Adrenal gland (tissue), 12 donors: Measurements from ENCODE around the gene MARK3. TPM values are rescaled to one million over a fixed set of nuclear protein-coding genes. Genes with fewer than 3 reads are reported as not detected.

Source experiments
- DNase-seq, 7 donors: peaks; one replicate each; pipeline ENCODE4 v3.0.0-alpha.2; 2019 to 2020
- H3K27ac ChIP-seq, 5 donors: fragments of 200-600 bp; sonication (generic) in 4 of 5; 1 replicate in 3 of 5; 2 replicates in 2 of 5; pipeline versions ENCODE4 v1.5.1 to v1.8.0; 2016 to 2020; ENCODE audit warnings: mild to moderate bottlenecking in 1 of 5
- H3K27me3 ChIP-seq: fragments of 200-600 bp; 2 replicates; pipeline ENCODE4 v1.8.0; 2021
- H3K36me3 ChIP-seq, 2 donors: fragments of 200-600 bp; replicated peaks in 1 of 2; 1 replicate in 1 of 2; 2 replicates in 1 of 2; pipeline versions ENCODE4 v1.5.1 to v1.8.0; 2018 to 2022
- H3K4me1 ChIP-seq, 2 donors: fragments of 200-600 bp; replicated peaks in 1 of 2; 1 replicate in 1 of 2; 2 replicates in 1 of 2; pipeline versions ENCODE4 v1.5.1 to v1.8.0; 2018 to 2021
- H3K4me3 ChIP-seq, 4 donors: fragments of 200-600 bp; sonication (generic) in 3 of 4; one replicate each; pipeline ENCODE4 v1.5.1; 2016 to 2018
- H3K9me3 ChIP-seq, 3 donors: fragments of 200-600 bp; sonication (generic) in 1 of 3; replicated peaks in 1 of 3; 1 replicate in 2 of 3; 2 replicates in 1 of 3; pipeline versions ENCODE4 v1.5.1 to v1.8.0; 2016 to 2021
- CTCF ChIP-seq, 6 experiments: fragments of 450-650 bp in 4 of 6; fragments of 200-600 bp in 2 of 6; sonication (generic) in 1 of 6; IDR thresholded peaks; 1 replicate in 5 of 6; 2 replicates in 1 of 6; pipeline versions ENCODE4 v1.5.1 to v1.8.0; 2016 to 2021; ENCODE audit warnings: antibody characterized with exemption in 6 of 6, mild to moderate bottlenecking in 2 of 6, moderate library complexity in 1 of 6
- POLR2A ChIP-seq, 2 donors: fragments of 450-650 bp; IDR thresholded peaks; one replicate each; pipeline ENCODE4 v1.6.1; 2017; ENCODE audit warnings: antibody characterized with exemption in 2 of 2, mild to moderate bottlenecking in 2 of 2, moderate library complexity in 1 of 2
- WGBS, 4 donors: extraction: QIAGEN DNeasy Blood & Tissue Kit in 2 of 4; methylation state at CpG; one replicate each; pipeline versions ENCODE4 v1.1.5 to v1.1.7; 2013 to 2017; 5-methylcytosine and 5-hydroxymethylcytosine counted together
- intact Hi-C, 2 donors: fragments of 100-400 bp; cut with DNase I; formaldehyde crosslinking; loops; one replicate each; pipeline versions ENCODE4 v1.14.1 to v1.15.0; 2022 to 2023
- polyA plus RNA-seq, 3 donors: library from polyadenylated mRNA; stranded (reverse); fragments of 200-250 nt in 2 of 3; fragments of 350-450 nt in 1 of 3; fragmentation: Illumina TruSeq in 1 of 3; extraction: RNeasy Lipid Tissue Mini Kit (QIAGEN cat#74804) in 1 of 3; gene quantifications; one replicate each; pipeline ENCODE4 v1.2.3, GENCODE V29; 2013 to 2014
- small RNA-seq, 2 donors: library from RNA; depleted of rRNA; stranded (forward); fragments of <200 nt; gene quantifications; one replicate each; pipeline ENCODE3, GENCODE V24; 2016
- total RNA-seq, 9 donors: library from RNA; depleted of rRNA in 4 of 9; stranded (reverse); fragments of >200 nt in 4 of 9; fragments of 120-200 nt in 1 of 9; fragmentation: NEBNext Ultra II Directional in 1 of 9; extraction: Animal tissue kit (Norgen Biotek cat#: 25700) in 1 of 9; gene quantifications; one replicate each; pipeline versions ENCODE4 v1.1.0 to v1.2.4, GENCODE V29; 2013 to 2023
- donor health status: healthy with polysubstance abuse.
- donor health status: Bipolar disorder and iron deficiency.
- donor health status: DM: yes; HTN: yes; CAD: no.
- donor health status: DM: no; HTN: no; CAD: no.
- donor health status: DM: no; HTN: no; CAD: no.
- donor health status: DM: yes; HTN: yes; CAD: no.

MARK3 gene
- total and polyA plus RNA-seq, 12 donors = 73.1 to 233 (median 94.6) TPM

GRCh38 chr14:103551338-103551762 lies 166.1 kb downstream of the MARK3 start:
- H3K27ac ChIP-seq = peak overlapping the region in 4 of 5 donors; percentile 83 to 95 (median 88)
- no peaks in the 10 kb centered on the region for H3K27me3 ChIP-seq
- H3K9me3 ChIP-seq = no peaks in the 10 kb centered on the region
- 74 to 85% (median 80%) methylated on average over 9 to 17 of the region's 17 CpGs for WGBS, 4 donors
- intact Hi-C loops = no loop called here
- TF ChIP-seq CTCF (IDR thresholded peaks at IDR 0.05) (no peak), POLR2A (IDR thresholded peaks at IDR 0.05) (no peak)
- peak in 2 of 7 donors; percentile 57 to 76 for DNase-seq
- H3K4me3 ChIP-seq = no peak overlapping the region
- no peaks in the 10 kb centered on the region for H3K36me3 ChIP-seq
- peaks cover 21 to 33% of the 10 kb centered on the region in 2 donors for H3K4me1 ChIP-seq

- Histone ChIP-seq H3K27ac (peak overlapping the region; percentile 18 to 95 (median 87)), H3K9me3 (no peaks in the 10 kb centered on the region), H3K36me3 (no peaks in the 10 kb centered on the region), H3K4me3 (peak overlapping the region in 1 of 4 donors; percentile 25), H3K27me3 (no peaks in the 10 kb centered on the region), H3K4me1 (peaks cover 21 to 40% of the 10 kb centered on the region in 2 donors)
- intact Hi-C loops = no loop called here
- DNase-seq = peak; percentile 35 to 83 (median 75)
- no peak for TF ChIP-seq CTCF (IDR thresholded peaks at IDR 0.05)
- peak in 1 of 2 donors; percentile 23 for TF ChIP-seq POLR2A (IDR thresholded peaks at IDR 0.05)
- 34 to 48% (median 37%) methylated on average over 12 to 18 of the region's 18 CpGs for WGBS, 4 donors
Measured at GRCh38 chr14:103552011-103552845, 167.0 kb downstream of the MARK3 start.

- no peak for DNase-seq
- H3K27ac ChIP-seq = peak overlapping the region; percentile 5 to 95 (median 87)
- H3K4me1 ChIP-seq = peaks cover 21 to 45% of the 10 kb centered on the region in 2 donors
- no peaks in the 10 kb centered on the region for H3K9me3 ChIP-seq
- 92 to 95% (median 95%) methylated on average over 11 of the region's 11 CpGs for WGBS, 4 donors
- no peaks in the 10 kb centered on the region for H3K27me3 ChIP-seq
- peaks cover 0 to under 1% of the 10 kb centered on the region in 2 donors for H3K36me3 ChIP-seq
- TF ChIP-seq CTCF (IDR thresholded peaks at IDR 0.05) (no peak), POLR2A (IDR thresholded peaks at IDR 0.05) (no peak)
- intact Hi-C loops = no loop called here
- no peak overlapping the region for H3K4me3 ChIP-seq
Measured at GRCh38 chr14:103552846-103553210, 167.6 kb downstream of the MARK3 start.

Small RNA genes lying within 50 kb of the gene (small RNA-seq; reads per million reads assigned to genes)
- 0 reads per million in 2 donors for gene RNU7-160P
- 31.1 to 77.0 reads per million in 2 donors for gene SNORA28

Other genes with a start within 250 kb of the MARK3 start
- gene EIF5, start 51.2 kb upstream of the MARK3 start, total RNA-seq = 100 to 1,000 TPM; 165 to 555 (median 245) TPM
- 100 to 1,000 TPM in 1 of 3 donors, 10 to 100 TPM in 2; 35.7 to 316 (median 49.1) TPM for gene EIF5, start 51.2 kb upstream of the MARK3 start, polyA plus RNA-seq
- gene CKB, start 137.4 kb downstream of the MARK3 start, total RNA-seq = 100 to 1,000 TPM in 8 of 9 donors, 10 to 100 TPM in 1; 95.6 to 410 (median 188) TPM
- gene CKB, start 137.4 kb downstream of the MARK3 start, polyA plus RNA-seq = 100 to 1,000 TPM in 2 of 3 donors, 10 to 100 TPM in 1; 11.0 to 383 (median 303) TPM
- gene TRMT61A, start 143.8 kb downstream of the MARK3 start, total RNA-seq = 10 to 100 TPM in 7 of 9 donors, 1 to 10 TPM in 2; 7.9 to 18.1 (median 12.7) TPM
- 10 to 100 TPM in 2 of 3 donors, 1 to 10 TPM in 1; 2.5 to 26.0 (median 17.1) TPM for gene TRMT61A, start 143.8 kb downstream of the MARK3 start, polyA plus RNA-seq
- gene BAG5, start 177.2 kb downstream of the MARK3 start, total RNA-seq = 10 to 100 TPM; 16.7 to 33.5 (median 24.8) TPM
- gene BAG5, start 177.2 kb downstream of the MARK3 start, polyA plus RNA-seq = 10 to 100 TPM in 1 of 3 donors, 1 to 10 TPM in 2; 5.2 to 28.4 (median 5.6) TPM
- 10 to 100 TPM in 8 of 9 donors, 1 to 10 TPM in 1; 4.9 to 49.2 (median 32.0) TPM for gene COA8, start 177.5 kb downstream of the MARK3 start, total RNA-seq
- 10 to 100 TPM; 29.7 to 59.6 (median 58.8) TPM for gene COA8, start 177.5 kb downstream of the MARK3 start, polyA plus RNA-seq
- gene KLC1, start 243.8 kb downstream of the MARK3 start, total RNA-seq = 100 to 1,000 TPM in 6 of 9 donors, 10 to 100 TPM in 3; 87.4 to 248 (median 131) TPM
- gene KLC1, start 243.8 kb downstream of the MARK3 start, polyA plus RNA-seq = 100 to 1,000 TPM in 2 of 3 donors, 10 to 100 TPM in 1; 70.7 to 164 (median 120) TPM